Measurements from ENCODE around the gene CDA. TPM values are rescaled to one million over a fixed set of nuclear protein-coding genes. Genes with fewer than 3 reads are reported as not detected.
"Not testable (repeated sequence)": the region's sequence is repeated elsewhere in the genome, so short reads cannot be mapped to it uniquely, and the experiment has no call there.

Gene CDA
- polyA plus RNA-seq, 5 donors, result 0.47 to 1.2 (median 0.61) TPM

DNA sequence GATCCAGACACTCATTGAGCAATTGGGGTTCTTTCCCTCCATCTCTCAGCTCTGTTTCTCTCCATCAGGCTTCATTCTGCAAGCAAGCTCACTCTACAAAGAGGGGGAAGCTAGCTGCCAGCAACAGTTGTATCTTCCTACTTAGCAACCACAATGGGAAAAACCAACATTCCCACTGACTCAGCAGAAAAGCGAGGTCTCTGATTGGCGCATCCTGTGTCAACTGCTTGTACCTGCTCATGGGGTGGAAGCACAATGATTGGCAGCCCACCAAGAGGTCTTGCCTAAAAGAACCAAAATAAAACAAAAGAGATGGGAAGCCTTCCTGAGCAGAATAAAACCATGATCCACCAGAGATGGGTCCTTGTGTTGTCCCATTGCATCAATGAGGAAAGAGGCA, 4.0 kb upstream of the CDA start:
- DNase-seq, result no peak

DNA sequence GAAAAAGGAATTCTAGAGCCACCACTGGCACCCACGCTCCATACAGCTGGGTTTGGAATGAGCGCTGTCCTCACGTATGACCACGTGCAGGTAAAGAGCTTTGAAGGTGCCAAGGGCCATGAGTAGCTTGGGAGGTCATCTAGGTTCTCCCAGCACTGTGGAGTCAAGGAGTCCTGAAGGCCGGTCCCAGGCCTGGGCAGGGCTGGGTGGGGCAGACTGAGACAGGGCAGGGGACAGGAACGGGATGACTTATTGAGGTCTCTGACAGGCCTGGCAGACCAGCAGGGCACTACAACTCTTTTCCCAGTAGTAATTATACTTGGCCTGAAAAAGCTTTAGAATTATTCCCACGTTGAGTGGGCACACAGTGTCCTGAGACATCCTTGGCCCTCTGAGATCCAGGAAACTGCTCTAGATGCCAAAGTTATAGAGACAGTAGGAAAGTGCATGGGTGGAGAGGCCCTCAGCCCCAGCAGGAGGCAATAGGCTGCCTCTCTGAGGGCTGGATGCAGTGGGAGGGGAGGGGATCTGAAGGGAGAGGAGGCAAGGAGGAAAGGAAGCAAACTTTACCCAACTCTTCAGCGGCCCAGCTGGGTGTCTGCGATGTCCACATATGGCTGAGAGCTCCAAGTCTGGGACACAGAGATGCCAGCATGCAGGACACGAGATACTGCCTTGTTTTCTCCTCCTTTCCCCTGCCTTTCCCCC, 1.8 kb upstream of the CDA start:
- no peak for DNase-seq

DNA sequence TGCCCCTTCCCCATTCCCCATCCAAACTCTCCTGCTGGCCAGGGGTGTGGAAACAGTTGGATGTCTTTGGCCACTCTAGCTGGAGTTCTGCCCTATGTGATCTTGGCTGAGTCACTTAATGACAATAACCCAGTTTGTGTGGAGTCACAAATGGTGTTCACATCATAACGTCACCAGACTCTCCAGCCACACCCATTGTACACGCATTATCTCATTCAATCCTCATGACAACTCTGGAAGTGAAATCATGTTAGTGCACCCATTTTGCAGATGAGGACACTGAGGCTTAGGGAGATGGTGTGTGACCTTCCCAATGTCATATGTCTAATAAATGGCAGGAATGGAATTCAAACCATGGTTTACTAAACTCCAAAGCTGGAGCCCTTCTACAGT, 1.2 kb upstream of the CDA start:
- no peak for DNase-seq

DNA sequence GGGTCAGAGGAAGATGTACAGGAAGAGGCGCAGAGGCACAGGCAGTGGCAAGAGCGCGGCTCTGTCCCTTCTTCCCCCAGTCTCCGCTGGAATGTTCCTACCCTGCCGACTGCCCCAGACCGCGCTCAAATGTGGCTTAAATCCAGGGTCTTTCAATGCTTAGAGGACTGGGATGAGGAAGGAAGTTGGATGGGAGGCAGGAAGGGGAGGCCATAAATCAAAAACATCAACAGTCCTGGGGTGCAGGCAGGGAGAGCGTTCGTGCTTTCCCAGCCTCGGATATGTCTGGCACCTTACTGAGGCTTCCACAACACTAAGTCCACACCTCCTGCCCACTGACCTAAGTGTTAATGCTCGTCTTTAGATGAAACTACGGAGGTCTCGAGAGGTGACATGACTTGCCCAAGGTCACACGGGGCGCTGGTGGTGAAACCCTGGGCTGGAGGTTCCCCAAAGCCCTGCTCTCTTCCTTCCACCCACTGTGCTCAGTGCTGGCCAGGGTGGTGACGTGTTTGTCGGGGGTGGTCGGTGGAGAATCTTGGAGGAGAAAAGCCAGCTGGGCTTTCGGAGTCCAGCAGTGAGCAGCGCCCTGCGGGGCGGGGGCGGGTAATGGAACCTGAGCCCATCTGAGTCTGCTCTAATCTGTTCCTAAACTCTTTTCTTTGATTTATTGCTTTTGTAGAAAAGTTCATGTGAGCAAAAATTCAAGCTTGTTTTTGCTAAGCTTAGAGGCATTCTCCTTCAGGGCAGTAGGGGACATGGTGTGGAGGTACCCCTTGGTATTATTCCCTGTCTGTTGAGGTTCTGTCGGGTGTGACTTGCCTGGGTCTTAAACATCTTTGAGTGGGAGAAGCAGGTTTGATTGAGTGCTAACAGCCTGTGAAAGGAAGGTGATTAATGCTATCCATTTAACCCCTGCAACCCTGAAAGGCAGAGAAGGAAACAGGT, 708 bp downstream of the CDA start:
- DNase-seq, result peak in 1 of 2 donors; percentile 12

DNA sequence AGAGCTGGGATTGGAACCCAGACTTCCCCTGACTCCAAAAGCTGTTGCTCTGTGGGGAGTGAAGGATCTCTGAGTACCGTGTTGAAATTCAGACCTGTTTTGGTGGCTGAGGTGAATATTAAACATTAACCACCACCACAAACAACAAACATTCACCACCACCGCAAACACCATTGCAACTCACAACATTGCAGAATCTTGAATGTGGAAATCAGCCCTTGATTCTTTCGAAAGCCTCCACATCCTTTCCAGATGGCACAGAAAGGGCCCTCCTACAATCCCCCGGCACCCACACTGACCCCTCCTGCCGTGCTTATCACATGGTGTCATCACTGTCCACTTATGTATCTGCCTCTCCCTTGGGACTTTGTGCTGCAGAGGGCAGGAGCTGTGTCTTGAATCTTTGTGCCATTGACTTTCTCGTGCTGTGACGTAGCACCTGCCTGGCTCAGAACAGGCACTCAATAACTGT, 1.4 kb downstream of the CDA start:
- no peak for DNase-seq

DNA sequence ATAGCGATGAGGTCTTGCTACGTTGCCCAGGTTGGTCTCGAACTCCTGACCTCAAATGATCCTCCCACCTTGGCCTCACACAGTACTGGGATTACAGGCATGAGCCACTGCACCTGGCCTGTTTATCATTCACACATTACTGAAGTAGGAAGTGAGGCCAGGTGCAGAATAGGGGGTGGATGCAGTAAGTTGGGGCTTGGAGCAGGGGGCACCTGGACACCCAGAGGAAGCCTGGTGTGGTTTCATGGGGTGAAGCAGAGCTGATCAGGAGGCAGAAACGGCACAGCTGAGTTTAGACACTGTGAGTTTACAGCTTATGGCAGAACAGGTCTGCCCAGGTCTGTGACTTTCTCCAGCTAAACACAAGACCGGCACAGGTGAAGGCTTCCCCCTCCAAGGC, 4.9 kb downstream of the CDA start:
- no peak for DNase-seq

DNA sequence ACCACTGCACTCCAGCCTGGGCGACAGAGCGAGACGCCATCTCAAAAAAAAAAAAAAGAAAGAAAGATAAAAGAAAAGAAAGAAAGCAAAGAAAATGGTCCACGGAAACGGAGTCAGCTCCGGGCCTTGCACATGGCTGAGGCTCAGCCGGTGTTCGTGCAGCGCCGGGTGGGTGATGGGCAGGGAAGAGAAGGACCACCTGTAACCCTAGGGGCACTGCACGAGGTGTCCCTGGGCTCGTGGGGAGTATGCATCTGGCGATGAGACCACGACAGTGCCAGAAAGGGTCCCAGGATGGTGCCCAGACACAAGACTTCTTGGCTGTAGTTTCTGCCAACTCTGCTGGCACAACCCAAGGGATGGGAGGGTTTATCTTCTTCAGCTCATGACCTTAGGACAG, 5.8 kb downstream of the CDA start:
- DNase-seq, result no peak

DNA sequence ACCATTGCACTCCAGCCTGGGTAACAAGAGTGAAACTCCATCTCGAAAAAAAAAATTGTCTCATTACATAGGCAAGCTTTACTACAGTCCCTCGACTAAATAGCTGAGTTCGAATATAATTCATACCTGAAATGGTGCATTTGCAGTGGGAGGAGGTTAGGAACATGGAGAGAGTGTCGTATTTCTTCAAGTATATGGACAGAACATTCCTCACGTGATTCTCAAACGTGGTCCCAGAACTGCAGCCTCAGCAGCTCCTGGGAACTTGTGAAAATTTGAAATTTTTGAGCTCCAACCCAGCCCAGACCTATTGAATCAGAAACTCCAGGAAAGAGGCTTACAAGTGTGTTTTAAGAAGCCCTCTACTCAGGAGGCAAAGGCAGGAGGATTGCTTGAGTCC, 7.2 kb downstream of the CDA start:
- DNase-seq, result no peak

DNA sequence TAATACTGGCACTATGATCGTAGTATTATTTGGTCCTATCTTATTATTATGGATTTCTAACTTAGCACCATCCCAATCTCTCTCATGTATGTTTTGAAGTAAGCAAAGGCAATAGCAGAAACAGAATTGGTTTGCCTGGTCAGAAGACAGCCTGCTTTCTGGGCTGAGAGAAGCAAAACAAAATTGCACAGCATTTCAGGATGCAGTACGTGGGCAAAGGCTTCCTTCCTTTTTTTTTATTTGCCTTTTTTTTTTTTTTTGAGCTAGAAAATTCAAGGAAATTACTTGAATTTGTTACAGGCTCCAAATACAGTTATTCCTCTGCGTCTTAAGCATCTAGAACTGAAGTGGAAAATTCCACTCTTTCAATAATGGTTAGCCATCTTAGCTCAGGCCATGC, 8.8 kb downstream of the CDA start:
- DNase-seq, result no peak

DNA sequence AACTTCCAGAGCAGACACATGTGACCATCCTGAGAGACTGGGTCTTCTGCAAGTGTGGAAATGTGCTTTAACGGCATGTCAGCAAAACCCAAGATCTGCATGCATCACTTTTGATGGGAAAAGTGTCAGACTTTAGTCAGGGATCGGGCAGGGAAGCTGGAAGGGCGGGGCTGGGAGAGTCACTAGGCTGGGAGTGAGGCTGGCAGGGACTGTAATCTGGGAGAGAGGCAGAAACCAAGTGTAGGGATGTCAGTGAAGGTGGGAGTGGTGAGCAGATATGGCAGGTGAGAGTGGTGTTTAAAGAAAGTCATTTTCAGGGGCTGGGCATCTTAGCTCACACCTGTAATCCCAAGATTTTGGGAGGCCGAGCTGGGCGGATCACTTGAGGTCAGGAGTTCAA, 11.3 kb downstream of the CDA start:
- DNase-seq, result no peak

DNA sequence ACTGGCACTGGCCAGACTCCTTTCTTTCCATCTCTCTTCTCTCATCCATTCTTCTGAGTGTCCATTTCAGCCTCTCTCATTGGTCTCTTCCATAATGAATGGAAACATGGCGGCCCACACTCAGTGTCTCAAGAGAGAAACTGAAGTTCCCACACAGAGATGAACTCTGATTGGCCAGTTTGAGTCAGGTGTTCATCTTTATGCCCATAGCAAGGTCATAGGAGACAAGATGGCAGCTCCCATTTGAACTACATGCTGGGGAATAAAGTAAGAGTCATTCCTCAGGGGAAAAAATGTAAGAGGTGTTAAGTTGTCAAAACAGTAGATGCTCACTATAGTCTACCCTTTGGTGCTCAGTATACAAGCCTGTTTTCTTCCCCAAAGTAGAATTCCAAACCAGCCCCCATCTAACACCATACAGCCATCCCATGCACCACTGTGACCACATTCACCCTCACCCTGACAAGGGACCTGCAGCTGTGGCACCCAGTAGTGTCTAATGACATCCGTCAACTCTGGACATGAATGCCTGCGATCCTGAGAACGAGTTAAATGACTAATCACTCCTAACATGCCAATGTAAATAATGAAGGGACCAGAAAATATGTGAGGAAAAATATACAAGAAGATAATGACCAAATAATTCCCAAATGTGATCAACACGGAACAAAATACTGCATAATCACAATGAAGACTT, 12.4 kb downstream of the CDA start:
- DNase-seq, result no peak

DNA sequence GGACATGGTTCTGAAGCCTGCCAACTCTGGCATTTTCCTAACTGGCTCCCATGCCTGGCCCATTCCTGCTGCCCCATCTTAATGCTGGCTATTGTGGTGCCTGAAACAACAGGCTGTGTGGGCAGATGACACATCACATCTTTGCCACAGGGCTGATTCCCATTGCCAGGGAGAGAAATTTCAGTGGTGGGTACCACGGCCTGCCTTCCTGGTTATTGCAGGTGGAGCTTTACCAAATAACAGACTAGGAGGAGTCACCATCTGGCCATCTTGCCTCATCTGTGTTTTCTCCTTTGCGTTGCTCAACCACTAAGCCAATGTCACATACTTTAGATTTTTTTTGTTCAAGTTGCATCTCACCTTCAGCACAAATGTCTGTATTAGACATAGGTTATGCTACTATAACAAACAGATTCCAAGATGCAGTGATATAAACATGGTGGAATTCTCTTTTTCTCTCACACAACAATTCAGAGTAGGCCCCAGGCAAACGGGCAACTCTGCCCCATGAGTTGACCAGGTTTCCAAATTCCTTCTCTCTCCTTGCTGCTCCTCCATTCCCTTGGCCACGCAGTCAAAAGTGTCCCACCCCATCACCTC, 14.1 kb downstream of the CDA start:
- no peak for DNase-seq

DNA sequence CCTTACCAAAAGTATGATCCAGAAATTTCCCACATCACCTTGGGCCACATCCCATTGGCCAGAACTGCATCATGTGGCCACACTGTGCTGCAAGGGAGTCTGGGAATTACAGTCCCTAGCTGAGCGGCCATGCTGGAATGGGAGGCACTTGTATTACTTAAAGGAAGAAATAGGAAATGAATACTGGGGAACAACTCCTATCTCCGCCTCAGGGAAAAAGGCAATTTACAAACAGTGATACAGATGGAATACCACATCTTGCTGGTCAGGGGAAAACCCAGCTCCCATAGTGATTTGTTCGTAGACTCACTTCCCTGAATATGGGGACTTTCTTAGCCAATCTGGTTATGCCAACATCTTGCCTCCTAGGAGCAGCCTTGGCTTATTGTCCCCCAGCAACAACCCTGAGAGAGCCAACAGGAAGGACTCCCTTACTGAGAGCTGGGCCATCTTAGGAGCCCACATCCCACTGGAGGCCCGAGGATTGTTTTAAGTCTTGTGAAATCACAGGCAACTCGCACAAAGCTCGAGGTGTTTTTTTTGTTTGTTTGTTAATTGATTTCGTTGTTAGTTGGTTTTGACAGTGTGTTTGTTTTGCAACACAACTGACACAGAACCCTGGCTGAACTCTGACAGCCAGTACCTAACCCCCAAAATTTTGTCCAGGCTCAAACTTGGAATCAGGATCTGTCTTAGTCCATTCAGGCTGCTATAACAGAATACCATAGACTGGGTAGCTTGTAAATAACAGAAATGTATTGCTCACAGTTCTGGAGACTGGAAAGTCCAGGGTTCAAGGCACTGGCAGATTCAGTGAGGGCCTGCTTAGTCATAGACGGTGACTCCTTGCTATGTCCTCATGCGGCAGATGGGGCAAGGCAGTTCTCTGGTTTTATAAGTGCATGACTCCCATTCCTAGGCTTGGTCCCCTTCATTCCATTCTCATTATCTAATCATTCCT, 14.9 kb downstream of the CDA start:
- no peak for DNase-seq

DNA sequence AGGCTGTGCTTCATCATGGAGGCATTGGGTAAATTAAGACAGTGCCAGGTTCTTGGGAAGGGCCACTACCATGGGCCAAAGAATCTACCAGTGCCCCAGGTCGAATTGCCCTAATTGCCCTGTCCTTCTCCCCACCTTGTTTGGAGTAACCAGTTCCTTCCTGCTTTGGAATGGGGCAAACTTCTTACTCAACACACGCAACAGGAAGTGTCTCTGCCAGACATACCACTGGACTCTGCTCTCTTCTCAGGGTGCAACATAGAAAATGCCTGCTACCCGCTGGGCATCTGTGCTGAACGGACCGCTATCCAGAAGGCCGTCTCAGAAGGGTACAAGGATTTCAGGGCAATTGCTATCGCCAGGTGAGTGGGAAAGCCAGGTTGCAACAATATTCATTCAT, 15.8 kb downstream of the CDA start:
- DNase-seq, result no peak

DNA sequence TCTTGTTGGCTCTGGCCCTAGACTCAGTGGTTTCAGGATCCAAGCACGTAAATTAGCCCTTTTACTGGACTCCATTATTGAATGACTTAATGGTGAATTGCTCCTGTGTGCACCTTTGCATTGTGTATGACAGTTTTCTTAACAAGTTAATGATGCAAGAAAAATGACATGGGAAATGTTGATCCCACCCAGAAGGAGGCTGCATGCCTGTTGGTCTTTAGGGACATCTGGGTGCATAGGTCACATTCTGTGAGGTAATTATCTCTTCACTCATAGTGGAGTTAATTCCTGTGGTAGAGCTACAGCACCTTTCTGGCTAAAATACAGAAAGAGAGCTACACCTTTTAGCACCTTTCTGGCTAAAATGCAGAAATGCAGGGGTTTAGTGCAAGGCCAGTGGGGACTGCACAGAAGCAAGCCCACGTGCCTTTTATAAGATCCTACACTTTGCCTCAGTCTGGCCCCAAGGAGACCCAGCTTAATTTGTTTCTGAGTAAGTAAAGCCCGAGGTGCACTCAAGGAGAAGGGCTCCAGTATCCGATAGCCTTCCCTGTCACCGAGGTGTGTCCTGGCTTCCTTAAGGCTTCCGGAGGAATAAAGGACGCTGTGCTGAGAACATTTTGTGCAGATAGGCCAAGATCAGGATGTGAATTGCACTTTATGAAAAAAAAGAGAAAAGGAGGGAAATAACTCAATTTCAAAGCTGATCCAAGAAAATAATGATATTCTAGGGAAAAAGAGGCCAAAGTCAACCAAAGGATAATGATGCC, 18.1 kb downstream of the CDA start:
- not testable (repeated sequence) for DNase-seq

DNA sequence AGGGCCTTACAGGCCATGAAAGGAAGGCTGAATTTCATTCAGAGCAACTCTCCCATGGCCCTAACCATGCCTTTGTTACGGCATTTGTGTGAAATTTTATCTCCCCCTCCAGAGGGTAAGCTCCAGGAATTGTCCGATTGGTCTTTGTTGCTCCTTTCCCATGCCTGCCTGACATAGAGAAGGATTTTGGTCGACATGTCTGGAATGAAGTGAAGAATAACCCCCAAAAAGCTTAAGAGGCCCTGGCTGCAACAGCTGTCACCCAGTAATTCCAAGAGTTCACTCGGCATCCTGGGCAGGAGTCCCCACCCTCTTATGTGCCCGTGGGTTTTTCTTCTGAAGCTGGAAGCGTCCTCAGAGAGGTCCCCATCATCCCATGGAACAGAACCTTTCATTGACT, 20.6 kb downstream of the CDA start:
- DNase-seq, result no peak

DNA sequence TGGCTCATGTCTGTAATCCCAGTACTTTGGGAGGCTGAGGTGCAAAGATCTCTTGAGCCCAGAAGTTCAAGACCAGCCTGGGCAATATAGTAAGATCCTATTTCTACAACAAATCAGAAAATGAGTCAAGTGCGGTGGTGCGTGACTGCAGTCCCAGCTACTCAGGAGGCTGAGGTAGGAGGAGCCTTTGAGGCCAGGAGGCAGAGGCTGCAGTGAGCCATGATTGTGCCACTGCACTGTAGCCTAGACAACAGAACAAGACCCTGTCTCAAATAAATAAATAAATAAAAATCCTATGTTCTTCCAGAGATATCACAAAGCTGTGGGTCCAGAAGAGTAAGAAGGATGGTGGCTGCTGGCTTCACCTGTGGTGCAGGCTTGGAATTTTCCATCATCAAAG, 22.1 kb downstream of the CDA start:
- DNase-seq, result no peak

DNA sequence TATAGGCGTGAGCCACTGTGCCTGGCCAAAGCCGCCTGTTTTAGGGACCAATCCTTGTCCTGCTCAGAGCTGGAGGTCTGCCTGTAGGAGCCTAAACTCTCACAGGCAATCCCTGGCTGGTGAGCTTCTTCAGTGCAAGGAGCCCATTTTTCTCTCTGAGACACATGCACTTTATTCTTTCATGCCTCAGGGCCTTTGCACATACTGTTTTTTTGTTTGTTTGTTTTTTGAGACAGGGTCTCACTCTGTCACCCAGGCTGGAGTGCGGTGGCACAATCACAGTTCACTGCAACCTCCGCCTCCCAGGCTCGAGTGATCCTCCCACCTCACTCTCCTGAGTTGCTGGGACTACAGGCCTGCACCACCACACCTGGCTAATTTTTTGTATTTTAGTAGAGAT, 22.8 kb downstream of the CDA start:
- no peak for DNase-seq

DNA sequence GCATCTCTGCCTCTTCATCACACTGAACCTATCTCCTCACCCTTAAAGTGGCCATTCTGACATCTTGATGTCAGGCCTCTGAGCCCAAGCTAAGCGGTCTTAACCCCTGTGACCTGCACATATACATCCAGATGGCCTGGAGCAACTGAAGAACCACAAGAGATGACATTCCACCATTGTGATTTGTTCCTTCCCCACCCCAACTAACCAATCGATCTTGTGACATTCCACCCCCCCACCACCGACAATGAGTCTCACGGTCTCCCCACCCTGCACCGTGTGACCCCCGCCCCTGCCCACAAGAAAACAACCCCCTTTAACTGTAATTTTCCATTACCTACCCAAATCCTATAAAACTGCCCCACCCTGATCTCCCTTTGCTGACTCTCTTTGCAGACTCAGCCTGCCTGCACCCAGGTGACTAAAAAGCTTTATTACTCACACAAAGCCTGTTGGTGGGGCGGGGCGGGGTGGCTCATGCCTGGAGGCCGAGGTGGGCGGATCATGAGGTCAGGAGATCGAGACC, 23.4 kb downstream of the CDA start:
- DNase-seq, result no peak

DNA sequence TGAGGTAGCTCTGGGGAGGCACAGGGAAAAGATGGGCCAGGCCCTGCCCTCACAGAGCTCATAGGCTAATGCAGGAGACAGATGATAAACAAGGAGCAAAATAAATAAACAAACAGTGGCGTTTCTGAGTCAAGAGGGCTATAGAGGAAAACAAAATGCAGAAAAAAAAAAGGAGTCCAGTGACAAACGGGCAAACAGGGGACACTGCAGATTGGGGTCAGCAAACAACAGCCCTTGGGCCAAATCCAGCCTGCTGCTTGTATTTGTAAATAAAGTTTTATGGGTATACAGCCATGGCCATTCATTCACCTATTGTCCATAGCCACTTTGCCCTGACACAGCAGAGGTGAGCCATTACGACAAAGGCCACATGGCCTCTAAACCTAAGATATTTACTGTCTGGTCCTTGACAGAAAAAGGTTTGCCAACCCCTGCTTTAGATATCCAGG, 25.3 kb downstream of the CDA start:
- no peak for DNase-seq
